DOHH2 (cell line): ENCODE measurements around the gene CNTNAP2.
"Not testable (repeated sequence)": the region's sequence is repeated elsewhere in the genome, so short reads cannot be mapped to it uniquely, and the experiment has no call there.

ENCODE experiments used
- H3F3A ChIP-seq: fragments of 200-600 bp; sonication (generic), shearing (Covaris generic); 2 replicates; pipeline ENCODE4 v1.6.0; 2016; ENCODE audit warnings: antibody characterized with exemption, mild to moderate bottlenecking; ENCODE audit not compliant: control insufficient read depth, insufficient read depth
- H3K27ac ChIP-seq: fragments of 200-600 bp; sonication (generic); 2 replicates; pipeline ENCODE4 v1.5.1; 2014; ENCODE audit warnings: low read depth, mild to moderate bottlenecking, low read length, moderate library complexity
- H3K27me3 ChIP-seq: fragments of 200-600 bp; sonication (generic); 2 replicates; pipeline ENCODE4 v1.6.1; 2014; ENCODE audit warnings: mild to moderate bottlenecking, low read length, mixed read lengths; ENCODE audit not compliant: control insufficient read depth
- H3K36me3 ChIP-seq: fragments of 200-600 bp; sonication (generic); 2 replicates; pipeline ENCODE4 v1.6.1; 2014; ENCODE audit warnings: mild to moderate bottlenecking, low read length, moderate library complexity, mixed read lengths; ENCODE audit not compliant: control insufficient read depth
- H3K4me1 ChIP-seq: fragments of 200-600 bp; sonication (generic); 2 replicates; pipeline ENCODE4 v1.6.1; 2014; ENCODE audit warnings: mild to moderate bottlenecking, low read length, mixed read lengths; ENCODE audit not compliant: control insufficient read depth
- H3K4me2 ChIP-seq: fragments of 200-600 bp; sonication (generic); 2 replicates; pipeline ENCODE4 v1.6.0; 2014; ENCODE audit warnings: mild to moderate bottlenecking, low read length, moderate library complexity
- H3K4me3 ChIP-seq: fragments of 200-600 bp; sonication (generic); 2 replicates; pipeline ENCODE4 v1.5.1; 2014; ENCODE audit warnings: mild to moderate bottlenecking, low read length, mixed read lengths
- H3K79me2 ChIP-seq: fragments of 200-600 bp; sonication (generic); 2 replicates; pipeline ENCODE4 v1.6.1; 2014; ENCODE audit warnings: mild to moderate bottlenecking, low read length, mixed read lengths; ENCODE audit not compliant: control insufficient read depth
- H3K9me2 ChIP-seq: fragments of 200-600 bp; sonication (generic); replicated peaks from 2 replicates; pipeline ENCODE4 v1.6.1; 2014; ENCODE audit warnings: mild to moderate bottlenecking, low read length, mixed read lengths; ENCODE audit not compliant: control insufficient read depth
- H3K9me3 ChIP-seq: fragments of 200-600 bp; sonication (generic); 2 replicates; pipeline ENCODE4 v1.6.1; 2014; ENCODE audit warnings: antibody characterized with exemption, low read length, mixed read lengths; ENCODE audit not compliant: control insufficient read depth, insufficient read depth
- H4K20me1 ChIP-seq: fragments of 200-600 bp; sonication (generic); 2 replicates; pipeline ENCODE4 v1.6.0; 2014; ENCODE audit warnings: low read depth, mild to moderate bottlenecking, antibody characterized with exemption, low read length, moderate library complexity; ENCODE audit not compliant: control insufficient read depth, insufficient read depth
- EZH2phosphoT487 ChIP-seq: fragments of 200-600 bp; sonication (generic); IDR thresholded peaks from 2 replicates; pipeline ENCODE4 v1.6.1; 2017; ENCODE audit warnings: borderline replicate concordance, mild to moderate bottlenecking, antibody characterized with exemption, low read length, moderate library complexity, mixed read lengths
- TF ChIP-seq, protein P1 (sequence below): fragments of 200-600 bp; sonication (generic); IDR thresholded peaks from one replicate; pipeline ENCODE4 v1.5.1; 2014; ENCODE audit warnings: antibody characterized with exemption, mild to moderate bottlenecking, low read depth, low read length; ENCODE audit not compliant: poor library complexity, severe bottlenecking

Gene CNTNAP2

DNA sequence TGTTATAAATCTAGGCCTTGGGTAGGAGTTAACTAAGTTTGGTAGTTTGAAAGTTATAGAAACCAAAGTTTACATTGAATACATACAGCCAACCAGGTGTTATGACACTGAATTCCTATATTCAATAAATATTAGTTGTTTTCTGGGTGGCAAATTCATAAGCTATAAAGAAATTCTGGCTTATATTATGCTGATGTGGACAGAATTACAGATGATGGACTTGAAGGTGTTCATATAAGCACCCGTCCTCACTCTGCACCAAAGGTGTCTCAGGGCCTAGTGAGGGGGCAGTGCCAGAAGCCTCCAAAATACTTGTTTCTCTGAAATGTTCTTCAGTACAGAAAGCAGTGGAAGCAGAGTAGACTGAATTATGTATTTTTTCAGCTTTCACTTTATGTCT lies 973.0 kb downstream of the CNTNAP2 start:
- no peaks in the 10 kb centered on the region for H3K36me3 ChIP-seq
- no peak overlapping the region for H3K4me2 ChIP-seq

DNA sequence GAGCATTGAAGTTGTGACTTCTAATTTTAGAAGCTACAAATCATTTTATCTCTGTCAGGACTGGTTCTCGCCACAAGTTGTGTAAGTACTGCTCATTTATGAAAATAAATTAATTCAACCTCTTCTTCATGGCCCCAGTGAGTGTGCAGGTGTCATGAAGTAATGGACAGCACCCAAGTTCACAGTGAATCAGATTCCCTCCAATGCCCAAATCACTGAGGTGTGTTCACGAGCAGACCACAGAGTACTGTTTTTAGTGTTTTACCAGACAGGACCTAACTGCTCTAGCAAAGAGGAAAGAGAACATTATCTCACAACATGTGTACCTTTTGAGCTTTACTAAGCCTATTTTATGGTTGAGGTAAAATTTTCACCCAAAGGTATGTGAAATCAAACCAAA lies 980.0 kb downstream of the CNTNAP2 start:
- H3K4me1 ChIP-seq, result no peaks in the 10 kb centered on the region
- no peak for TF ChIP-seq EZH2phosphoT487
- TF ChIP-seq, protein P1, sequence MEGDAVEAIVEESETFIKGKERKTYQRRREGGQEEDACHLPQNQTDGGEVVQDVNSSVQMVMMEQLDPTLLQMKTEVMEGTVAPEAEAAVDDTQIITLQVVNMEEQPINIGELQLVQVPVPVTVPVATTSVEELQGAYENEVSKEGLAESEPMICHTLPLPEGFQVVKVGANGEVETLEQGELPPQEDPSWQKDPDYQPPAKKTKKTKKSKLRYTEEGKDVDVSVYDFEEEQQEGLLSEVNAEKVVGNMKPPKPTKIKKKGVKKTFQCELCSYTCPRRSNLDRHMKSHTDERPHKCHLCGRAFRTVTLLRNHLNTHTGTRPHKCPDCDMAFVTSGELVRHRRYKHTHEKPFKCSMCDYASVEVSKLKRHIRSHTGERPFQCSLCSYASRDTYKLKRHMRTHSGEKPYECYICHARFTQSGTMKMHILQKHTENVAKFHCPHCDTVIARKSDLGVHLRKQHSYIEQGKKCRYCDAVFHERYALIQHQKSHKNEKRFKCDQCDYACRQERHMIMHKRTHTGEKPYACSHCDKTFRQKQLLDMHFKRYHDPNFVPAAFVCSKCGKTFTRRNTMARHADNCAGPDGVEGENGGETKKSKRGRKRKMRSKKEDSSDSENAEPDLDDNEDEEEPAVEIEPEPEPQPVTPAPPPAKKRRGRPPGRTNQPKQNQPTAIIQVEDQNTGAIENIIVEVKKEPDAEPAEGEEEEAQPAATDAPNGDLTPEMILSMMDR, result no peak
- no peak overlapping the region for H3K4me3 ChIP-seq
- H4K20me1 ChIP-seq, result no peaks in the 10 kb centered on the region
- H3K79me2 ChIP-seq, result no peaks in the 10 kb centered on the region
- H3K4me2 ChIP-seq, result no peak overlapping the region
- no peaks in the 10 kb centered on the region for H3K36me3 ChIP-seq
- no peaks in the 10 kb centered on the region for H3K27me3 ChIP-seq
- no peaks in the 10 kb centered on the region for H3K9me2 ChIP-seq
- H3F3A ChIP-seq, result no peaks in the 10 kb centered on the region
- H3K27ac ChIP-seq, result no peak overlapping the region
- H3K9me3 ChIP-seq, result no peaks in the 10 kb centered on the region

More for the DNA sequence above, 973.0 kb downstream of the CNTNAP2 start:
- Histone ChIP-seq H3K79me2 (no peaks in the 10 kb centered on the region), H3K4me3 (no peak overlapping the region), H3K27ac (no peak overlapping the region), H3F3A (no peaks in the 10 kb centered on the region), H3K9me3 (no peaks in the 10 kb centered on the region), H4K20me1 (no peaks in the 10 kb centered on the region), H3K4me1 (no peaks in the 10 kb centered on the region), H3K9me2 (no peaks in the 10 kb centered on the region), H3K27me3 (no peaks in the 10 kb centered on the region)
- no peak for TF ChIP-seq EZH2phosphoT487
- TF ChIP-seq, protein P1, result no peak

DNA sequence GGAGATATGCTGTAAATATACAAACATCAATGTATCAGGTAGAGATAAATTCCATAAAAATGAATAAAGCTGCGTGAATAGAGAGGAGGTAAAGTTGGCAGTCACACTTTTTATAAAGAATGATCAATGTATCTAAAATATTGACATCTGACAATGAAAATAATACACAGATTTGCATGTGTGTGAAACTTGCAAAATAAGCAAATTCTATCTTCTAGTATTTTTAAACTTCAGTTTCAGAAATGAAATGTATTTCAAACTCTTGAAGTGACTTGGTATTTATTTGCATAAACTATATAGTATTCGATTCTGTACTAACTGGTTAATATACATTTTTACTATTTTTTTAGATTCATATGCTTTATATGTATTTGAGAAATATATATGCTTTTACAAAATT lies 986.6 kb downstream of the CNTNAP2 start:
- H3K4me3 ChIP-seq, result no peak overlapping the region
- no peaks in the 10 kb centered on the region for H3K36me3 ChIP-seq
- no peaks in the 10 kb centered on the region for H3K9me2 ChIP-seq
- no peaks in the 10 kb centered on the region for H3F3A ChIP-seq
- H3K4me2 ChIP-seq, result no peak overlapping the region
- H3K79me2 ChIP-seq, result no peaks in the 10 kb centered on the region
- H4K20me1 ChIP-seq, result no peaks in the 10 kb centered on the region
- no peak for TF ChIP-seq EZH2phosphoT487
- TF ChIP-seq, protein P1, result no peak
- no peaks in the 10 kb centered on the region for H3K27me3 ChIP-seq
- no peaks in the 10 kb centered on the region for H3K9me3 ChIP-seq
- H3K27ac ChIP-seq, result no peak overlapping the region
- no peaks in the 10 kb centered on the region for H3K4me1 ChIP-seq

DNA sequence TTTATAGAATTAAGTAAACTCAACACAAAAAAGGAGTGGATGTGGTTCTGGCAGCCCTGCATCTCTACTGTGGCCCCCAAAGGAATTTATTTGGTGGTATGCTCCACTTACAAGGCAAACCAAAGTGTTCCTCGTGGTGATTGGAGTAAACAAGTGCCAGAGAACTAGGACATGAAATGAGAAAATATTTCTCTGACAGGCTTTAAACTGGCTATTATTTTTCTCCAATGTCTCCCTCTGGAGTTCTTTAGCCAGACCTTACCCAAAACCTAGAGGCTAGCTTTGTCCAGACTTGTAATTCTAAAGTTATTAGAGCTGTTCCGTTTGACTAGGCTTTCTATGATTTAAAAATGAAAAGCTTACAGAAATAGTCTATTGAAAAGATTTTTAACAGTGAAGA lies 990.1 kb downstream of the CNTNAP2 start:
- Histone ChIP-seq H3K9me2 (no peaks in the 10 kb centered on the region), H4K20me1 (no peaks in the 10 kb centered on the region), H3K9me3 (no peaks in the 10 kb centered on the region), H3K27ac (no peak overlapping the region), H3K4me1 (no peaks in the 10 kb centered on the region), H3K27me3 (no peaks in the 10 kb centered on the region), H3K36me3 (no peaks in the 10 kb centered on the region), H3K4me2 (no peak overlapping the region), H3F3A (no peaks in the 10 kb centered on the region), H3K4me3 (no peak overlapping the region), H3K79me2 (no peaks in the 10 kb centered on the region)
- TF ChIP-seq EZH2phosphoT487, result no peak
- TF ChIP-seq, protein P1, result no peak

DNA sequence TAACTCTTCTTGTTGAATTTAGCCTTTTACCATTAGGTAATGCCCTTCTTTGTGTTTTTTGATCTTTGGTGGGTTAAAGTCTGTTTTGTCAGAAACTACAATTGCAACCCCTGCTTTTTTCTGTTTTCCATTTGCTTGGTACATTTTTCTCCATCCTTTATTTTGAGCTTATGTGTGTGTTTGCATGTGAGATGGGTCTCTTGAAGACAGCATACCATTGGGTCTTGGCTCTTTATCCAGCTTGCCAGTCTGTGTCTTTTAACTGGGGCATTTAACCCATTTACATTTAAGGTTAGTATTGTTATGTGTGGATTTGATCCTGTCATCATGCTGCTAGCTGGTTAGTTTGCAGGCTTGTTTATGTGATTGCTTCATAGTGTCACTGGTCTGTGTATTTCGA lies 997.9 kb downstream of the CNTNAP2 start:
- H3K79me2 ChIP-seq, H3K27me3 ChIP-seq, H3K4me3 ChIP-seq, H3K9me3 ChIP-seq, H3K36me3 ChIP-seq, H3K4me2 ChIP-seq, H3K9me2 ChIP-seq, H4K20me1 ChIP-seq, H3K27ac ChIP-seq, H3F3A ChIP-seq, H3K4me1 ChIP-seq: not testable (repeated sequence)
